AG09319 (cell line): ENCODE results near the gene RDH5.

Source experiments
- DNase-seq: peaks from one replicate; pipeline ENCODE4 v3.0.0-alpha.2; 2010; ENCODE audit warnings: low read depth; ENCODE audit errors: extremely low read depth
- CTCF ChIP-seq: IDR thresholded peaks from 2 replicates; pipeline ENCODE4 v1.5.1; 2011; ENCODE audit warnings: low read depth, mild to moderate bottlenecking, inconsistent platforms, low read length, moderate library complexity

RDH5 gene

GRCh38 chr12:55682087-55682796, 38.0 kb upstream of the RDH5 start:
- no peak for DNase-seq

GRCh38 chr12:55683676-55684075, 36.5 kb upstream of the RDH5 start:
- no peak for TF ChIP-seq CTCF
- DNase-seq: no peak

More at GRCh38 chr12:55682087-55682796, 38.0 kb upstream of the RDH5 start:
- no peak for TF ChIP-seq CTCF

GRCh38 chr12:55684761-55685370, 35.3 kb upstream of the RDH5 start:
- DNase-seq: no peak
- no peak for TF ChIP-seq CTCF

DNA sequence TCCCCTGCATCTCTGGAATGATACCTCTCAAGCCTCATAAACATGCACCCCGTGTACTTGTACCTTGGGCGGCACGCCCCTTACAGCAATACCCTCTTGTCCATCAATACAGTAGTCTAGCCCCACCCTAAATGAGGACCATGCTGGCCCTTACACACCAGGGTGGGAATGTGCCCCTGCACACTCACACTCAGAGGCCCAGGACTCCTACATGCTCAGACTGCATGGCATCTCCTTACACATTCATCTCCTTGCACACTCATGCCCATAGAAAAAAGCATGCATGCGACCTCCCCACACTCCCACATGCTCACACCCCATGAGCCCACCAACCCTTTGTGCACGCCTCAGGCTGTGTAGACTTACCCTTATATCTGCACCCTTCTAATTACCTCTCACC, 34.5 kb upstream of the RDH5 start:
- TF ChIP-seq CTCF: no peak

GRCh38 chr12:55686366-55687010, 33.7 kb upstream of the RDH5 start:
- DNase-seq: no peak
- TF ChIP-seq CTCF: no peak

More for the DNA sequence above, 34.5 kb upstream of the RDH5 start:
- DNase-seq: no peak

DNA sequence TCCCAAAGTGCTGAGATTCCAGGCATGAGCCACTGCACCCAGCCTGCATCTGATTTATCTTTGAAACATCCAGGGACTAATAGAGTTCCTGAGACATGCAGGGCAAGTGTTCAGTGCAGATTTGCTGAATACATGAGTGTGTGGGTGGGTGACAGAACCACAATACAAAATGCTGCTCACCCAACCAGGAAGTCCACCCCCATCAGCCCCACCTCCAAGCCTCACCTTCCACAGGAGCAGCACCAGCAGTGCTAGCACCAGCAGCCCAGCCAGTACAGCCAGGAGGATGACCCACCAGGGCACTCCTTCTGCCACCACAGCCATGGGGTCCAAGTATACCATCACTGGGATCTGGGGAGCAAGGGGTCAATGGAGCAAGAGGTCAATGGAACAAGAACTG, 32.4 kb upstream of the RDH5 start:
- DNase-seq: no peak
- TF ChIP-seq CTCF: no peak
